Neuron (in vitro differentiated cells): ENCODE results near the gene B4GALT5.

ENCODE experiments used
- H2AFZ ChIP-seq: one replicate; pipeline ENCODE4 v1.6.1; 2013; ENCODE audit warnings: low read depth, mild to moderate bottlenecking, inconsistent platforms, low read length, moderate library complexity
- H3K27me3 ChIP-seq: one replicate; pipeline ENCODE4 v1.6.1; 2013; ENCODE audit warnings: low read length; ENCODE audit not compliant: insufficient read depth
- H3K36me3 ChIP-seq: one replicate; pipeline ENCODE4 v1.6.1; 2013; ENCODE audit warnings: low read length; ENCODE audit not compliant: insufficient read depth
- H3K4me1 ChIP-seq: one replicate; pipeline ENCODE4 v1.6.1; 2013; ENCODE audit warnings: low read length; ENCODE audit not compliant: insufficient read depth
- H3K4me3 ChIP-seq: 2 replicates; pipeline ENCODE4 v1.5.1; 2013; ENCODE audit warnings: mild to moderate bottlenecking, low read length, moderate library complexity
- H3K9me3 ChIP-seq: one replicate; pipeline ENCODE4 v1.6.1; 2013; ENCODE audit warnings: low read length

The B4GALT5 gene

DNA sequence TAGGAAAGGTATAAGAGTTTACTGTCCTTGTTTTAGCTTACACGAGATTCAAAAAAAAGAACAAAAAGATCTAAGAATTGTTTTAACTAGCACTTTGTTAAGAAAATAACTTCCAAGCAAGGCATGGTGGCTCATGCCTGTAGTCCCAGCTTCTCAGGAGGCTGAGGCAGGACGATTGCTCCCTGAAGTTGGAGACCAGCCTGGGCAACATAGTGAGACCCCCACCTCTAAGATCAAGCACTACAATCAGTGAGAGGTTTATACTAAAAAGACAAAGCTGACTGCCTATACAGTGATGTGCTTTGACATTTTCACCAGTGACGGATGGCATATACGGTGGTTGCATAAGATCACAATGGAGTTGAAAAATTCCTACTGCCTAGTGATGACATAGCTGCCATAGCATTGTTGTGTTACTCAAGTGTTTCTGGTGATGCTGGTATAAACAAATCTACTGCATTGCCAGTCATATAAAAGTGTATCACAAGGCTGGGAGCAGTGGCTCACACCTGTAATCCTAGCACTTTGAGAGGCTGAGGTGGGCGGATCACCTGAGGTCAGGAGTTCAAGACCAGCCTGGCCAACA is 68.6 kb downstream of the B4GALT5 start:
- Histone ChIP-seq H3K36me3 (peaks cover 76% of the 10 kb centered on the region), H3K9me3 (no peaks in the 10 kb centered on the region), H3K4me1 (no peaks in the 10 kb centered on the region), H2AFZ (no peak overlapping the region), H3K4me3 (no peak overlapping the region), H3K27me3 (no peaks in the 10 kb centered on the region)

DNA sequence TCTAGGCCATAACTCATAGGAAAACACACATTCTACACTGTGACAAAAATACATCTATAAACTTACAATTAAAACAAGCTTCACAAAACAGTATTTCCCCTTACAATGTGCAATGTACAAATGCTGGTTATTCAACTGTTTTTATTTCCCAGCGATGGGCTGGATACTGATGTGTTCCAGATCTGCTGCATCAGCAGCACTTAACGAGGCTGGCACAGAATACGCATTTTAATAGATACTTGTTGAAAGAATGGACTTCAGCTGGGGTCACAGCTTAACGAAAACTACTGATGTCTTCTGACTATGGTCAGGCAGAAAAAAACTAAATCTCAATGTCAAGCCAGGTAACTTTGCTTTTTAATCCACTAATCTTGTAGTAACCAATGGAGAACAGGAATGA is 70.9 kb downstream of the B4GALT5 start:
- no peaks in the 10 kb centered on the region for H3K9me3 ChIP-seq
- no peaks in the 10 kb centered on the region for H3K4me1 ChIP-seq
- no peak overlapping the region for H2AFZ ChIP-seq
- no peak overlapping the region for H3K4me3 ChIP-seq
- H3K27me3 ChIP-seq = no peaks in the 10 kb centered on the region
- peaks cover 74% of the 10 kb centered on the region for H3K36me3 ChIP-seq

DNA sequence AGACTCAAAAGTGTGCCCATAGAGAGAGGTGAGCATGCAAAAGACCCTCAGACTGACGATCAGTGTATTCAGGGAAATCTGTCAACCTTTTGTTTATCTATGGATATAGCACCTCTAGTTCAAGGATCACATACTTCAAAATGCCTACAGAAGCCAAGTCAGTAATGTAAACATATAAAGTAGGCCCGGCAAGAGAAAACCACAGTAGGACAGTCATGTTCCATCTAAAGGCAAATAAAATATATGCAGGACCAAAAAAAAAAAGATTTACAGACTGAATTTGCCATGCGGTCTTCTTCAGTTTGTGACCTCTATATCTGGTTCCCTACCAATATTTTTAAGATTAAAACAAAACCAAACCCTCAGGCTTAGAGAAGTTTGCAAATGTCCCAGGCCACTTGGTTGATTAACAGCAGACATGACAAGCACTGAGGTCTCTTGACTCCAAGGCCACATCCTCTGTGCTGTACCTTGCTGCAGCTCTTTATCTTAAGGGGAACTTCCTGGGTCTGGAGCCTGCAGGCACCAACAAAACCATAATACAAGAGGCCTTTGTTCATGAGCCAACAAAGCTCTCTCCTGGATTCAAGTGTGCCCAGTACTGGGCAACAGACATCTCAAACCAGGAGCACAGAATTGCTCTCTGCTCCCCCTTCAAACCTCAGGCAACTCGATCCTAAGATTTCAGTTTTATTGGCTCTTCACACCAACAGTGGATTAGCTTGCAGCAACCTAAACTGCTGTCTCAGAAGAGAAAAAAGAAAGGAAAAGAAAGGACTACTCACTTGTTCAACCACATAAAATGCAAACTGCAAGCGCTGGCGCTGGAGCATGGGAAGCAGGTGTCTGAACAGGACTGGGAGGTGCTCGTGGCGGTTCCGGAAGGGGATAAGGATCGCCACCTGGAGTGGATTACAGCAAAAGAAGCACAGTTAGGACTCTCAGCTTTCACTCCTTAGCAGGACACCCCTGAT is 71.7 kb downstream of the B4GALT5 start:
- no peak overlapping the region for H3K4me3 ChIP-seq
- H3K36me3 ChIP-seq = peaks cover 77% of the 10 kb centered on the region
- H3K9me3 ChIP-seq = no peaks in the 10 kb centered on the region
- no peaks in the 10 kb centered on the region for H3K4me1 ChIP-seq
- H3K27me3 ChIP-seq = no peaks in the 10 kb centered on the region
- H2AFZ ChIP-seq = no peak overlapping the region

DNA sequence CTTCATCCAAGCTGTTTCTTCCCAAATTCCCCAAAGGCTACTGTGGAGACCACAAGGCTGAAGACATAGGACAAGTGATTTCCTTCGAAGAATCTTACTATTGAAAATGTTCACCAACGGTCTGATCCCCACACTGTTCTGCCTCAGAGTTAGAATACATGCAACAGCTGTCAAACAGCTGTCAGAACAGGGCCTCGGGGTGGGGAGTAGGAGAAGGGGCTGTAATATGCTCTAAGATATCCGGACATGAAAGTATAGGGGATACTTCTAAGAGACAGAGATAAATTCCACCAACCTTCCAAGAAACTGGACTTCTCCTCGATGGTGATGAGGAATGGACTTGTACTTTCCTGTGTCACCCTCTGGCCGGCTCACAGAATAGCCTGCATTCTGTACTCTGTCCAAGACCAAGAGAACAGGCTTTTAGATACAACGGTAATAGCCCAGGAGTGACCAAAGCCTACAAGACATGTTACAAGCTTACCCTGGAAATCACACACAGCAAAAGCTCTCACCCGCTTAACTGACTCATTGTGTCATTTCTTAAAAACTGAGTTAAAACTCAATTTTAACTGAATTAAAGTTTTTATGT is 76.5 kb downstream of the B4GALT5 start:
- Histone ChIP-seq H3K4me3 (no peak overlapping the region), H3K4me1 (peaks cover 25% of the 10 kb centered on the region), H2AFZ (no peak overlapping the region), H3K36me3 (peaks cover 56% of the 10 kb centered on the region), H3K9me3 (no peaks in the 10 kb centered on the region), H3K27me3 (no peaks in the 10 kb centered on the region)

DNA sequence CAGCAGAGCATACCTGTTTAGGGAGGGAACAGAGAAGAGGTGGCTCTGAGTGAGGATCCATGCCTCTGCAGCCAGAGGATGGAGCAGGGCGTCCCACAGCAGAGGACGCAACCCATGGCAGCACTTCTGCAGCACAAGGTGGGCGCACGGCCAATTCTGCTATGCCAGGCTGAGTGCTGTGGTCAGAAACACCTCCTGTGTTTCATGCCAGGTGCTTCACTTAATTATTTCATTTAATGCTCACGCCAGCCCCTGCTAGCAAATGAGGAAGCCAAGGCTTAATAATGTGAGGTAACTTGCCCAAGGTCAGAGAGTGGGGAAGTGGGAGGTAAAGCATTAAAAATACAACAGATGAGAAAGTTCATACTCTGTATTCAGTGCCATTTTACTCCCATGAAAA is 77.2 kb downstream of the B4GALT5 start:
- H3K27me3 ChIP-seq = no peaks in the 10 kb centered on the region
- no peak overlapping the region for H2AFZ ChIP-seq
- H3K4me3 ChIP-seq = no peak overlapping the region
- H3K9me3 ChIP-seq = no peaks in the 10 kb centered on the region
- H3K36me3 ChIP-seq = peaks cover 50% of the 10 kb centered on the region
- peaks cover 25% of the 10 kb centered on the region for H3K4me1 ChIP-seq

DNA sequence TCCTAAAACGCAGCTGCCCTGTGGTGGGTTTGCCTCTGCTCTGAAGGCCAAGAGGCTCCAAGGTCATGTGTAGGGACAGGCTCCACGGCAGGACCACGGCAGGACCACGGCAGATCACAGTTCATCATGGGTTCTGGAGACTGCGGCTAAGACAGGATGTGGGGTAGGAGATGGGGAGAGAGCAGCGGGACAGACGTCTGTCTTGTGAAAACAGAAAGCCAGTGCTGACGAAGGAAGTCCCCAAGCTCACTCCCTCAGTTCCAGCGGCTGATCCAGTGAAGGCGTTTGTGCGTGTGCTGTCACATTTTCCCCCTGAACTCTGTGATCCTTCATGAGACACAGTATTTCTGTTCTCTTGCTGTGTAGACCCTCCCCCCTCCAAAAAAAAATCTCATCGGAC is 77.8 kb downstream of the B4GALT5 start:
- Histone ChIP-seq H3K36me3 (peaks cover 46% of the 10 kb centered on the region), H2AFZ (no peak overlapping the region), H3K4me3 (no peak overlapping the region), H3K9me3 (no peaks in the 10 kb centered on the region), H3K27me3 (no peaks in the 10 kb centered on the region), H3K4me1 (peaks cover 25% of the 10 kb centered on the region)

DNA sequence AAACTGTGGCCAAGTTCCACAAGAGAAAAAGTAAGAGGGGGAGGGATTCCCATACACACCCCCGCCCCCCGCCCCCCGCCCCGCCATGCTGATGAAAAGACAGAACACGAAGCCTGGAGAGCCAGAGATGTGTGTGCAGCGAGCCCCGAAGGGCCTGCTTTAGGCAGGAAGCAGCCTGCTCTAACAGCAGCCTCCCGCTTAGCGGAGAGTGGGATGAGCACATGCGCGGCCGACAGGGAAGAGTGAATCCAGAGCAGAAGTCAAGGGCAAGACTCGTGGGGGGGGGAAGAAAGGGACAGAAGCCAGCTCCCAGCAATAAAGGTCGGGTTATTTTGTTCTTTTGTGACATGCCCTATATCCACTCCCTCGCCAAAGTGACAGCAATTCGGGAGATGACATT is 78.5 kb downstream of the B4GALT5 start:
- peaks cover 40% of the 10 kb centered on the region for H3K36me3 ChIP-seq

DNA sequence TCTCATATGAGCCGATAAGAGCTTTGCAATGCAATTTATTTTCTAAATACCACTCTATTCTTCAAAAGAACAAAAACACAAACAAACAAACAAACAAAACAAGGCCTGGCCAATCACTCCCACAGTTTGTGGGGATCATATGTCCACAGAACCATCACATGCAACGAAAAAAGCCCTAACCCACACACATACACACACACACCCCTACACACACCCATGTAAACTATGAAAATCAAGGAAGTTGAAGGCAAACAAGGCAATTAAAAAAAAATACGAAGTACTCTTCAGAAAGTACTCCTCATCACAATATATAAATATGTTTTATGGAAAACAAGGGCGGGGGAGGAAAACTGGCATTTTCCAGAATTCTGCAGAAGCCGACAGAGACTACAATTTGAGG is 79.6 kb downstream of the B4GALT5 start:
- Histone ChIP-seq H2AFZ (no peak overlapping the region), H3K4me3 (no peak overlapping the region), H3K36me3 (peaks cover 29% of the 10 kb centered on the region)

More for the DNA sequence above, 78.5 kb downstream of the B4GALT5 start:
- Histone ChIP-seq H3K27me3 (no peaks in the 10 kb centered on the region), H2AFZ (no peak overlapping the region), H3K4me1 (peaks cover 25% of the 10 kb centered on the region), H3K9me3 (no peaks in the 10 kb centered on the region), H3K4me3 (no peak overlapping the region)

DNA sequence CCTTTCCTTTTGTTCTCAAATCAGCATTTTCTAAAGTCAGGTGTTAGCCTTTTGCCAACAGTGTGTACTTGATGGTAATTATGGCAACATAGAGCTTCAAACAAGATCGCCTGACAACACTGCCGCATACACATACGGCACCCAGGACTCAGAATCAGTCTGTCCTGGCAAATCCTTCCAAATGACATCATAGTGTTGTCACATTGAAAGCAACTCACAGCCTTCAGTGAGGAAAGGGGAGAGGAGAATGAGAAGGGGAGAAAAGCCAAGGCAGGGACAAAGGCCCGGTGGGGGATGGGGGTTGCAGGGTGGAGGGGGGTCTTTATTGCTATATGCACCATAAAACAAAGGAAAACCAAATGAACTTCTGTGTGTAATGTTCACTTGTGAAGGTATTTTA is 80.0 kb downstream of the B4GALT5 start:
- Histone ChIP-seq H3K4me1 (peaks cover 25% of the 10 kb centered on the region), H3K4me3 (no peak overlapping the region), H3K36me3 (peaks cover 27% of the 10 kb centered on the region), H2AFZ (no peak overlapping the region), H3K27me3 (no peaks in the 10 kb centered on the region), H3K9me3 (no peaks in the 10 kb centered on the region)

More for the DNA sequence above, 79.6 kb downstream of the B4GALT5 start:
- no peaks in the 10 kb centered on the region for H3K27me3 ChIP-seq
- peaks cover 25% of the 10 kb centered on the region for H3K4me1 ChIP-seq
- no peaks in the 10 kb centered on the region for H3K9me3 ChIP-seq

DNA sequence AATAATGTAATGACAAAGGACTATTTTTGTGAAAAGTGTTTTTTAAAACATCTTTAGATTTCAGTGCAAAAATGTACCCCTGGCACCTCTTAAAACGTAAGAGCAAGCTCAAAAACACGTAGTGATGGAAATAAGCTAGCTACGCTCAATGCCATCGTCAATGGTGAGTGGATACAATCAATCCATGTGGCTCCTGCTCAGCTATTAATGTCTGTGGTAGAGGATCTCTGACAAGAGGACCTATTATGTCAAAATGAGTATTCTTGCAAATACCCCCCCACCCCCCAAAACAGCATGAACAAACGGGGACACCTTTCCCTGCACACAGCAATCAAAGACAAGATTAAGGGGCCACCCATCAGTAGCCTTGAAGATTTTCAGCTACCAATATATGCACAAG is 80.7 kb downstream of the B4GALT5 start:
- H2AFZ ChIP-seq = no peak overlapping the region
- H3K9me3 ChIP-seq = no peaks in the 10 kb centered on the region
- no peak overlapping the region for H3K4me3 ChIP-seq
- peaks cover 23% of the 10 kb centered on the region for H3K36me3 ChIP-seq
- H3K4me1 ChIP-seq = peaks cover 25% of the 10 kb centered on the region
- H3K27me3 ChIP-seq = no peaks in the 10 kb centered on the region

DNA sequence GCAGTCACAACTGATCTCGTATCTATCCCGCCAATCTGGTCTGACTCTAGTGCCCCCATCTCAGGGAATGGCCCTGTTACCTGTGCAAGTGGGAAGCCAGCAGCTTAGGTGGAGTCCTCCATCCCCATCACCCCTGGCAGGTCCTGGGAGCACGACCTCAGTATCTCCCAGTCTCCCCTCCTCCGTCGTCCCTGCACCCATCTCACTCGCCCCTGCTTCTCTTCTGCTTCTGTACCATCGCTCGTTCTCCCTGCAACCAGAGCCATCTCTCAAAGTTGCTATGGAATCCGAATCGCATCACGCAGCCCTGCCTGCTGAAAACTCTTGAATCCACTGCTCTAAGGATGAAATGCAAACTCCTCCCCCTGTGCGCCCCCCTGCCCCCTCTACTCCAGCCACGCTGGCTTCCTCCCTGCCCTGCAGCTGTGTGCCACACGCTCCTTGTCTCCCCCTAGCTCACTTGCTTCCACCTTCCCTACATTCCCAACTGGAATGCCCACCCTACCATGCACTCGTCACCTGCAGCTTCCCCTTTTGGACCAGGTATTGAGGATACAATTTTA is 81.7 kb downstream of the B4GALT5 start:
- Histone ChIP-seq H3K4me3 (no peak overlapping the region), H3K9me3 (no peaks in the 10 kb centered on the region), H3K36me3 (peaks cover 17% of the 10 kb centered on the region)

DNA sequence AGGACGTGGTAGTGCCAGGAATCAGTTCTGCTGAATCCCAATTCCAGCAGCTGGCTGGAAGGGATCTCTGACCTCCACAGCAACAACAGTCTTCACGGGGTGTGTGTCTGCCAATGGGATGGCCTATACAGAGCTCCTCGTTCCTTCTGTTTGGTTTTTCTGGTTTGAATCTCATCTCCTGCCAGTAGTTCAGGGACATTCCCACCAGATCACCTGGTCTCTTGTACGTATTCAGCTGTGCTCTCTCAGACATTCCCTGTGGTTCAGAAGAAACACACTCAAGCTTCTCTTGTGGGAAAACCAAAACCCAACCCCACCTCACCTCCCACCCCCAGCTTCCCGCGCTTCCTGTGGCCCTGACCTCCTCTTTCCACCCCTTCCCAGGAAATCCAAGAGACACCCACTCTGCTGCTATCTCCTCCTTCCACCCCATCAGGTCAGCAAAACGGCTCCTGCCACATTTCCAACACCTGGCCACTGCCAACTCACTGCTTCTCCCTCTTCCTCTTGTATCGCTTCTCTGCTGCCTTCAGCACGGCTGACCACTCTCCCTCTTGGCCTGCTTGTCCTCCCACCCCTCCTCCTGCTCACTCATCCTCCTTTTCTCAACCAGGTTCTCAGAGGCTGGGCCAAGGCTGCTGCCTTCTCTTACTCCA is 82.5 kb downstream of the B4GALT5 start:
- Histone ChIP-seq H3K27me3 (no peaks in the 10 kb centered on the region), H3K4me1 (peaks cover 25% of the 10 kb centered on the region), H3K36me3 (peaks cover 9% of the 10 kb centered on the region), H3K4me3 (no peak overlapping the region), H3K9me3 (no peaks in the 10 kb centered on the region), H2AFZ (no peak overlapping the region)

More for the DNA sequence above, 81.7 kb downstream of the B4GALT5 start:
- Histone ChIP-seq H2AFZ (no peak overlapping the region), H3K27me3 (no peaks in the 10 kb centered on the region), H3K4me1 (peaks cover 25% of the 10 kb centered on the region)
